ENCODE results near the gene AGAP1. TPM values are rescaled to one million over a fixed set of nuclear protein-coding genes. Genes with fewer than 3 reads are reported as not detected.

Gene AGAP1
- total and polyA plus RNA-seq, 7 donors, result 4.2 to 21.6 (median 16.6) TPM

DNA sequence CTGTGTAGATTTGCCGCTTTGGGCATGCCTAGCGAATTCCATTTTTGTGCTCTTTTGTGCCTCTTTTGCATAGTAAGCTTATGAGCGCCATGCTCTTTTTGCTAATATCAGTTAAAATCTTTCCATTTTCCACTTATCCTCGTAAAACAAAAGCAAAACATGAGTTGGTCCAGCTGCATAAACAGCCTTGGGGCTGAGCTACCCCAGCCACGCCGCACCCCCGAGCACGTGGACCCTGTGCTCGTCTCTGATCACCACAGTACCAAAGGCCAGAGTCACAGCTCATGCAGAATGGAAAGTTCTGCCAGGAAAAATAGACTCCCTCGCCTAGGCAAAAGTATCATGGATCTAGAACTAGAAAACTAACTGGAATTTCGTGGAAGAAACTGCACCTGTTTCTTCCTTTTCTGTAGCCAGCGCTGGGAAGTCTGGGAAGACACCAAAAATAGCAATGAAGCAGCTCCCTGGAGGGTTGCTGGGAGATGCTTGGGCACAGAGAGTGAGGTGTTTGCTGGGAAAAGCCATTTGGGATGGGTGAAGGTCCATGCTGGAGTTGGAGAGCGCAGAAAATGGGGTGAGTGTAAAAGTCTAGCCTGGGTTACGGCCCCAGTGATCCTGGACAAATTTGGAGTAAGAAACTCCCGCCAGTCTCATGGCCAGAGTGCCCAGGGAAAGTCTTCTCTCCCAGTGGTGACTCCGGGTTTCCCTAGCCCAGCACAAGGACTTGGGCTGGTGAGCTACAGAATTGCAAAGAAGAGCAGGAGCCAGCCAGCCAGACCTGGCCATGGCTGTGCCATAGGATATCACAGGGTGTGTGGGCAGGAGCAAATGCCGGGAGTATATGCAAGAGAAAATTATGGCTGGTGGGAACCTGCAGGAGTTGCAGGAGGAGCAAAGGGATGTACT lies 456.0 kb downstream of the AGAP1 start:
- H3K4me3 ChIP-seq, result no peak overlapping the region
- WGBS, 3 donors, result 70 to 88% (median 74%) methylated on average over 17 of the region's 17 CpGs
- ATAC-seq, result no peak
- H3K27me3 ChIP-seq (ENCODE audit: insufficient read depth in 3 of 3, low read length in 2 of 3), result peaks cover 0 to 1% (median 0%) of the 10 kb centered on the region in 3 donors
- intact Hi-C loops (cut with DNase I), result no loop called here
- TF ChIP-seq, protein P1, sequence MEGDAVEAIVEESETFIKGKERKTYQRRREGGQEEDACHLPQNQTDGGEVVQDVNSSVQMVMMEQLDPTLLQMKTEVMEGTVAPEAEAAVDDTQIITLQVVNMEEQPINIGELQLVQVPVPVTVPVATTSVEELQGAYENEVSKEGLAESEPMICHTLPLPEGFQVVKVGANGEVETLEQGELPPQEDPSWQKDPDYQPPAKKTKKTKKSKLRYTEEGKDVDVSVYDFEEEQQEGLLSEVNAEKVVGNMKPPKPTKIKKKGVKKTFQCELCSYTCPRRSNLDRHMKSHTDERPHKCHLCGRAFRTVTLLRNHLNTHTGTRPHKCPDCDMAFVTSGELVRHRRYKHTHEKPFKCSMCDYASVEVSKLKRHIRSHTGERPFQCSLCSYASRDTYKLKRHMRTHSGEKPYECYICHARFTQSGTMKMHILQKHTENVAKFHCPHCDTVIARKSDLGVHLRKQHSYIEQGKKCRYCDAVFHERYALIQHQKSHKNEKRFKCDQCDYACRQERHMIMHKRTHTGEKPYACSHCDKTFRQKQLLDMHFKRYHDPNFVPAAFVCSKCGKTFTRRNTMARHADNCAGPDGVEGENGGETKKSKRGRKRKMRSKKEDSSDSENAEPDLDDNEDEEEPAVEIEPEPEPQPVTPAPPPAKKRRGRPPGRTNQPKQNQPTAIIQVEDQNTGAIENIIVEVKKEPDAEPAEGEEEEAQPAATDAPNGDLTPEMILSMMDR (IDR thresholded peaks at IDR 0.05), result no peak
- no peak for DNase-seq
- H3K36me3 ChIP-seq (ENCODE audit: insufficient read depth in 1 of 2, low read depth in 1 of 2), result no peaks in the 10 kb centered on the region
- H3K4me1 ChIP-seq, result no peaks in the 10 kb centered on the region
- no peak overlapping the region for H3K27ac ChIP-seq
- no peaks in the 10 kb centered on the region for H3K9me3 ChIP-seq

DNA sequence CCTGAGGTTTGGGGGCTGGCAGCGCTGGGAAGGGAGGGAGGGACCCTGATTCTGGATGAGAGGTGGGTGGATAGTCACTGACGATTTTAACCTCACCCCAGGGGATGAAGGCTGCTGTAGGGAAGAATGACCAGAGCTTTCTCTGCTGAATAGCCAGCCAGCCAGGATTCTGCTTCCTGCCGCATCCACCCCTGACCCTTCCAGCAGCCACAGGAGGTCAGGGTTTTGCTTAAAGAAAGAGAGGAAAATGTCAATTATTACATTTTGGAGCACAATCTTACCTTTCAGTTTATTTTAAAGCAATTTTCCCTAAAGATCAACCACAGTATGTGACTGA lies 456.6 kb downstream of the AGAP1 start:
- intact Hi-C loops (cut with DNase I), result no loop called here
- DNase-seq (no peak), ATAC-seq (no peak)
- H3K9me3 ChIP-seq, result no peaks in the 10 kb centered on the region
- H3K27ac ChIP-seq, result no peak overlapping the region
- H3K27me3 ChIP-seq (ENCODE audit: insufficient read depth in 3 of 3, low read length in 2 of 3), result peaks cover 0 to 1% (median 0%) of the 10 kb centered on the region in 3 donors
- 65 to 74% (median 66%) methylated on average over 3 of the region's 3 CpGs for WGBS, 3 donors
- no peaks in the 10 kb centered on the region for H3K36me3 ChIP-seq (ENCODE audit: insufficient read depth in 1 of 2, low read depth in 1 of 2)
- TF ChIP-seq, protein P1 (IDR thresholded peaks at IDR 0.05), result no peak
- no peak overlapping the region for H3K4me3 ChIP-seq
- no peaks in the 10 kb centered on the region for H3K4me1 ChIP-seq

DNA sequence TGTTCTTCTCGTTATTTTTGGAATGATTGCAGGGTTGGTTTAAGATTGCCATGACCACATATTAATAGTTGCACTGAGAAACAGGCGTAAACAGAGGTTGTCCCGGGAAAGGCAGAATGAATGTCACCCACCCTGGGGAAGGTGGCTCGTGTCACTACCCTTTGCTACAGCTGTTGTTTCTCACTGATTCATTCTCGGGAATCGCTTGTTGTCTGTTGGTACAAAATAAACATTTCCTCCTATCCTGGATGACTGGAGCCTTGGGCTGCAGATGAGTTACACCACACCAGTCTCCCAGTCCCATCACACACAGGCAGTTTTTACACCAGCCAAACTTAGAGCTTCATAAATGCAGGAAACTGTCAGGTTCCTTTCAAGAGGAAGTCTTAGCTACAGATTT lies 457.6 kb downstream of the AGAP1 start:
- H3K4me1 ChIP-seq, result no peaks in the 10 kb centered on the region
- peaks cover 0 to 1% (median 0%) of the 10 kb centered on the region in 3 donors for H3K27me3 ChIP-seq (ENCODE audit: insufficient read depth in 3 of 3, low read length in 2 of 3)
- no peaks in the 10 kb centered on the region for H3K36me3 ChIP-seq (ENCODE audit: insufficient read depth in 1 of 2, low read depth in 1 of 2)
- H3K27ac ChIP-seq, result no peak overlapping the region
- ATAC-seq, result no peak
- 66 to 74% (median 71%) methylated on average over 6 of the region's 6 CpGs for WGBS, 3 donors
- DNase-seq, result no peak
- intact Hi-C loops (cut with DNase I), result no loop called here
- H3K4me3 ChIP-seq, result no peak overlapping the region
- no peaks in the 10 kb centered on the region for H3K9me3 ChIP-seq
- TF ChIP-seq, protein P1 (IDR thresholded peaks at IDR 0.05), result no peak

DNA sequence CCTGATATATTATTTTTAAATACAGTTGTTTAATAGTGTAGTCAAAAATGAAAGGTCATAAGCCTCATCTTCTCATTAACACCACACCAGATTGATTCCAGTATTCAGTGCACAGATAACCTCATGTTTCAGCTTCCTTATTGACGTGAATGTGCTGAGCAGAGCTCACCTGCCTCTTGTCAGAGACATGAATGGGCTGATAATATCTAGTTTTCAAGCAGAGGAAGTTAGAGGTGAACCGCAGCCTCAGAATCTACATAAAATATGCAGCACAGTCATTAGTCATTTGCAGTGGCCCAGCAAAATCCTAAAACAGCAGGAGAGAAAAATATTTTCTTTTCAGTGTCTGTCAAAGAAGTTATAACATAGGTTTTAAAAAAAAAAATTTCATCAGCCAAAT lies 458.1 kb downstream of the AGAP1 start:
- H3K36me3 ChIP-seq (ENCODE audit: insufficient read depth in 1 of 2, low read depth in 1 of 2), result no peaks in the 10 kb centered on the region
- DNase-seq (no peak), ATAC-seq (no peak)
- H3K4me3 ChIP-seq, result no peak overlapping the region
- TF ChIP-seq, protein P1 (IDR thresholded peaks at IDR 0.05), result no peak
- intact Hi-C loops (cut with DNase I), result no loop called here
- H3K9me3 ChIP-seq, result no peaks in the 10 kb centered on the region
- H3K27me3 ChIP-seq (ENCODE audit: insufficient read depth in 3 of 3, low read length in 2 of 3), result peaks cover 0 to 1% (median 0%) of the 10 kb centered on the region in 3 donors
- 45 to 51% (median 49%) methylated on average over 2 of the region's 2 CpGs for WGBS, 3 donors
- H3K27ac ChIP-seq, result no peak overlapping the region
- no peaks in the 10 kb centered on the region for H3K4me1 ChIP-seq
